Uterus (tissue), 4 donors: ENCODE data around the gene RAD51B. TPM values are rescaled to one million over a fixed set of nuclear protein-coding genes. Genes with fewer than 3 reads are reported as not detected.

ENCODE experiments used
- DNase-seq, 2 donors: peaks; one replicate each; pipeline ENCODE4 v3.0.0-alpha.2; 2019 to 2020
- H3K27ac ChIP-seq, 2 donors: fragments of 200-600 bp; sonication (generic); 1 replicate in 1 of 2; 2 replicates in 1 of 2; pipeline ENCODE4 v1.5.1; 2016 to 2018
- H3K27me3 ChIP-seq, 2 donors: fragments of 200-600 bp; sonication (generic); one replicate each; pipeline ENCODE4 v1.5.1; 2018 to 2019; ENCODE audit warnings: control low read depth in 1 of 2
- H3K36me3 ChIP-seq, 2 donors: fragments of 200-600 bp; sonication (generic); one replicate each; pipeline ENCODE4 v1.5.1; 2019; ENCODE audit warnings: control low read depth in 1 of 2
- H3K4me1 ChIP-seq, 2 donors: fragments of 200-600 bp; sonication (generic); one replicate each; pipeline ENCODE4 v1.5.1; 2018 to 2019; ENCODE audit warnings: control low read depth in 1 of 2
- H3K4me3 ChIP-seq, 2 donors: fragments of 200-600 bp; sonication (generic); 1 replicate in 1 of 2; 2 replicates in 1 of 2; pipeline ENCODE4 v1.5.1; 2018 to 2019; ENCODE audit warnings: mild to moderate bottlenecking in 1 of 2
- H3K9me3 ChIP-seq, 2 donors: fragments of 200-600 bp; sonication (generic); one replicate each; pipeline ENCODE4 v1.5.1; 2019; ENCODE audit warnings: control low read depth in 1 of 2
- CTCF ChIP-seq, 4 experiments: fragments of 200-600 bp in 2 of 4; fragments of 450-650 bp in 2 of 4; sonication (generic) in 2 of 4; IDR thresholded peaks; one replicate each; pipeline ENCODE4 v1.5.1; 2016 to 2019; ENCODE audit warnings: antibody characterized with exemption in 4 of 4, mild to moderate bottlenecking in 2 of 4, moderate library complexity in 1 of 4
- POLR2A ChIP-seq, 2 donors: fragments of 450-650 bp; IDR thresholded peaks; one replicate each; pipeline ENCODE4 v1.6.1; 2016; ENCODE audit warnings: antibody characterized with exemption in 2 of 2, mild to moderate bottlenecking in 1 of 2, moderate library complexity in 1 of 2
- intact Hi-C: fragments of 100-400 bp; cut with DNase I; formaldehyde crosslinking; loops from one replicate; pipeline ENCODE4 v1.15.1; 2023; ENCODE audit warnings: low total_unique reads
- total RNA-seq, 4 donors: library from RNA; depleted of rRNA in 3 of 4; stranded (reverse); fragments of >200 nt in 3 of 4; gene quantifications; one replicate each; pipeline versions ENCODE4 v1.1.0 to v1.2.4, GENCODE V29; 2014 to 2023
- donor health status: DM: yes; HTN: yes; CAD: no.

The RAD51B gene
- total RNA-seq, 4 donors from 2014 or later: 29.5 to 100.0 (median 70.3) TPM

GRCh38 chr14:68162887-68163286, 343.3 kb downstream of the RAD51B start:
- Histone ChIP-seq H3K36me3 (no peaks in the 10 kb centered on the region), H3K27me3 (no peaks in the 10 kb centered on the region), H3K27ac (peak overlapping the region; percentile 80 to 86), H3K4me3 (no peak overlapping the region), H3K4me1 (peaks cover 0 to 8% of the 10 kb centered on the region in 2 donors), H3K9me3 (no peaks in the 10 kb centered on the region)
- intact Hi-C loops: no loop called here
- no peak for DNase-seq
- TF ChIP-seq POLR2A (IDR thresholded peaks at IDR 0.05): no peak

- Histone ChIP-seq H3K4me3 (no peak overlapping the region), H3K9me3 (no peaks in the 10 kb centered on the region), H3K27ac (peak overlapping the region; percentile 80 to 86), H3K4me1 (peaks cover 0 to 10% of the 10 kb centered on the region in 2 donors), H3K36me3 (no peaks in the 10 kb centered on the region), H3K27me3 (no peaks in the 10 kb centered on the region)
- DNase-seq: no peak
- intact Hi-C loops: no loop called here
- TF ChIP-seq CTCF (IDR thresholded peaks at IDR 0.05): no peak
- TF ChIP-seq POLR2A (IDR thresholded peaks at IDR 0.05): no peak
Measured at GRCh38 chr14:68164711-68165113, 345.1 kb downstream of the RAD51B start.

DNA sequence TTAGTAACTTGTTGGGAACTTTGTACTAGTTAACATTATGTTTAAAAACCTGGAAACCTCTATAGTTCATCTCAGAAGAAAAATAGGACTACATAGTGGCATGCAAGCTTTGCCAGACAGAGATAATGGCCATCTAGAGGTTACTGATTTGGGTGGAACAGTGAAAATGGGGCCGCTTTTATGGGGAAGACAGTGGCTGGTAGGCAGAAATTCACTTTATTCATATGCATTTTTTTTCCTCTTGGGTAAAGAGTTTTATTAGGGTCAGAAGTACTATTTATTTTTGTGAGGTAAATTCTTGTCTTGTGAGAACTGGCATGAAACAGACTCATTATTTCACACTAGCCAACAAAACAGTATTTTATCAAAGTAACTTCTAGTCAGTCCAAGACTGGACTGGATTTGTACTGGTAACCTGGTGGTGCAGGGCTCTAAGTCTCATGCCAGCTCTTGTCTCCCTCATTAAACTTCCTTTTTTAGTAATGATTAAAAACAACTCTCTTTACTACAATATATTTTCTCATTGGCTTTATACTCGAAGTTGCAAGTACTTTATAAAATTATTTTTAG, 345.8 kb downstream of the RAD51B start:
- DNase-seq: no peak
- no peak overlapping the region for H3K4me3 ChIP-seq
- no peaks in the 10 kb centered on the region for H3K9me3 ChIP-seq
- H3K27me3 ChIP-seq: no peaks in the 10 kb centered on the region
- TF ChIP-seq POLR2A (IDR thresholded peaks at IDR 0.05): no peak
- no peaks in the 10 kb centered on the region for H3K36me3 ChIP-seq
- intact Hi-C loops: no loop called here
- H3K27ac ChIP-seq: peak overlapping the region; percentile 80 to 86
- H3K4me1 ChIP-seq: peaks cover 0 to 10% of the 10 kb centered on the region in 2 donors

DNA sequence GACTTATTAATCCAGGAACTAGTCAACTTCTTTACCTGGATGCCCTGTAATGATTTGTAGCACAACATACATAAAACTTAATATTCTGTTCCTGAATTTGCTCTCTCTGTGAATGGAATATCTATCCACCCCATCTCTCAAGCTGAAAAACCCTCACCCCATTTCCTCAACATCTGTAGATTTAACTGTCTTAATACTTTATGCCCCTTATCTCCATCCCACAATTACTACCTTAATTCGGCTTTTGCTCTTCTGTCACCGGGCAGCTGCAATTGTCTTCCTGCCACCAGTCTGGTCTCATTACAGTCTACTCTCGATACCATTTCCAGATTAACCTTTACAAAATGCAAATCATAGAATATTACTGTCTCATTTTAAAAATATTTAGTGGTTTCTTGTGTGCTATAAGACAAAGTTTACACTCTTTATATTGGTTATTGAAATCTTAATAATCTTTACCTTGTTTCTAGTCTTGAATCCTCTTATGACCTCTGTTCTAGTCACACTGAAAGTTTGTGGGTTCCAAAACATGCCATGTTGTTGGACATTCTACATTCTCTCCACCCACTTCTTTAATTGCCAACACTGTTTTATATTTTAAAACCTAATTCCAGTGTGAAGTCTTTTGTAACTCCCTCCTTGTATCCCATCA, 347.3 kb downstream of the RAD51B start:
- H3K27ac ChIP-seq: peak overlapping the region; percentile 80 to 86
- no peak for DNase-seq
- H3K4me1 ChIP-seq: peaks cover 0 to 10% of the 10 kb centered on the region in 2 donors

GRCh38 chr14:68167383-68168087, 348.0 kb downstream of the RAD51B start:
- Histone ChIP-seq H3K36me3 (no peaks in the 10 kb centered on the region), H3K4me1 (peaks cover 0 to 10% of the 10 kb centered on the region in 2 donors), H3K27ac (peak overlapping the region; percentile 80 to 86), H3K4me3 (no peak overlapping the region), H3K27me3 (no peaks in the 10 kb centered on the region), H3K9me3 (no peaks in the 10 kb centered on the region)
- TF ChIP-seq CTCF (IDR thresholded peaks at IDR 0.05): no peak
- TF ChIP-seq POLR2A (IDR thresholded peaks at IDR 0.05): no peak
- intact Hi-C loops: no loop called here
- DNase-seq: no peak

More for the DNA sequence above, 347.3 kb downstream of the RAD51B start:
- Histone ChIP-seq H3K36me3 (no peaks in the 10 kb centered on the region), H3K4me3 (no peak overlapping the region), H3K9me3 (no peaks in the 10 kb centered on the region), H3K27me3 (no peaks in the 10 kb centered on the region)
- TF ChIP-seq CTCF (IDR thresholded peaks at IDR 0.05) (no peak), POLR2A (IDR thresholded peaks at IDR 0.05) (no peak)
- intact Hi-C loops: no loop called here
